Mesenteric fat pad (tissue), 1 donor: ENCODE data around the gene IGFLR1. TPM values are rescaled to one million over a fixed set of nuclear protein-coding genes. Genes with fewer than 3 reads are reported as not detected.

Experiments
- DNase-seq: peaks from one replicate; pipeline ENCODE4 v3.0.0-alpha.2; 2020; ENCODE audit warnings: low spot score
- total RNA-seq: library from RNA; stranded (reverse); fragmentation: NEBNext Ultra II Directional; extraction: Animal tissue kit (Norgen Biotek cat#: 25700); gene quantifications from one replicate; pipeline ENCODE4 v1.2.1, GENCODE V29; 2021
- donor health status: DM: yes; HTN: yes; CAD: no.

Gene IGFLR1
- total RNA-seq, 1 donor from 2014 or later: 10.8 TPM

GRCh38 chr19:35740423-35741202, 1.6 kb downstream of the IGFLR1 start:
- DNase-seq: peak; percentile 99

GRCh38 chr19:35740108-35740422, 2.2 kb downstream of the IGFLR1 start:
- no peak for DNase-seq

GRCh38 chr19:35739275-35740107, 2.8 kb downstream of the IGFLR1 start:
- no peak for DNase-seq

- no peak for DNase-seq
Measured at GRCh38 chr19:35738887-35739229, 3.4 kb downstream of the IGFLR1 start.

- no peak for DNase-seq
Measured at GRCh38 chr19:35738021-35738886, 4.0 kb downstream of the IGFLR1 start.

GRCh38 chr19:35736913-35737886, 5.1 kb downstream of the IGFLR1 start:
- no peak for DNase-seq

- DNase-seq: no peak
Measured at GRCh38 chr19:35734889-35735288, 7.4 kb downstream of the IGFLR1 start.

GRCh38 chr19:35734273-35734672, 8.0 kb downstream of the IGFLR1 start:
- DNase-seq: no peak

GRCh38 chr19:35733180-35734125, 8.8 kb downstream of the IGFLR1 start:
- no peak for DNase-seq

- no peak for DNase-seq
Measured at GRCh38 chr19:35732540-35733179, 9.6 kb downstream of the IGFLR1 start.

GRCh38 chr19:35731779-35732405, 10.4 kb downstream of the IGFLR1 start:
- no peak for DNase-seq

- no peak for DNase-seq
Measured at GRCh38 chr19:35731353-35731752, 10.9 kb downstream of the IGFLR1 start.

GRCh38 chr19:35730326-35730725, 11.9 kb downstream of the IGFLR1 start:
- DNase-seq: no peak

- no peak for DNase-seq
Measured at GRCh38 chr19:35729763-35730162, 12.5 kb downstream of the IGFLR1 start.

- no peak for DNase-seq
Measured at GRCh38 chr19:35729021-35729420, 13.2 kb downstream of the IGFLR1 start.

GRCh38 chr19:35727956-35728706, 14.1 kb downstream of the IGFLR1 start:
- no peak for DNase-seq

GRCh38 chr19:35727053-35727955, 14.9 kb downstream of the IGFLR1 start:
- DNase-seq: no peak
